CD4-positive, alpha-beta T cell treated with Interferon alpha-2 for 1 hour (primary cell): ENCODE data around the gene KCNMA1.
"Not testable (repeated sequence)": the region's sequence is repeated elsewhere in the genome, so short reads cannot be mapped to it uniquely, and the experiment has no call there.

Experiments used
- DNase-seq, 2 donors: peaks; one replicate each; pipeline ENCODE4 v3.0.0-alpha.2; 2020 to 2022

KCNMA1 gene

GRCh38 chr10:77637532-77638320 lies at the start of gene KCNMA1:
TSS of gene KCNMA1 (minus strand) at chr10:77637808.
- no peak for DNase-seq

- DNase-seq, result no peak
Observed at GRCh38 chr10:77686650-77687417, 49.2 kb upstream of the KCNMA1 start.

- DNase-seq, result no peak
Observed at GRCh38 chr10:77686096-77686495, 48.5 kb upstream of the KCNMA1 start.

GRCh38 chr10:77685432-77685831 lies 47.8 kb upstream of the KCNMA1 start:
- DNase-seq, result no peak

- not testable (repeated sequence) for DNase-seq
Observed at GRCh38 chr10:77683088-77683432, 45.5 kb upstream of the KCNMA1 start.

- no peak for DNase-seq
Observed at GRCh38 chr10:77682393-77683087, 44.9 kb upstream of the KCNMA1 start.

GRCh38 chr10:77681839-77682238 lies 44.2 kb upstream of the KCNMA1 start:
- DNase-seq, result no peak

- DNase-seq, result no peak
Observed at GRCh38 chr10:77680811-77681210, 43.2 kb upstream of the KCNMA1 start.

GRCh38 chr10:77680065-77680464 lies 42.5 kb upstream of the KCNMA1 start:
- DNase-seq, result no peak

- DNase-seq, result no peak
Observed at GRCh38 chr10:77679217-77679616, 41.6 kb upstream of the KCNMA1 start.

GRCh38 chr10:77678146-77678545 lies 40.5 kb upstream of the KCNMA1 start:
- DNase-seq, result no peak

- DNase-seq, result no peak
Observed at GRCh38 chr10:77675347-77675746, 37.7 kb upstream of the KCNMA1 start.

- DNase-seq, result no peak
Observed at GRCh38 chr10:77673515-77674140, 36.0 kb upstream of the KCNMA1 start.

GRCh38 chr10:77673101-77673500 lies 35.5 kb upstream of the KCNMA1 start:
- no peak for DNase-seq

GRCh38 chr10:77671594-77672252 lies 34.1 kb upstream of the KCNMA1 start:
- DNase-seq, result no peak

GRCh38 chr10:77670817-77671443 lies 33.3 kb upstream of the KCNMA1 start:
- DNase-seq, result no peak

- DNase-seq, result no peak
Observed at GRCh38 chr10:77669892-77670291, 32.3 kb upstream of the KCNMA1 start.

- DNase-seq, result no peak
Observed at GRCh38 chr10:77667426-77668324, 30.1 kb upstream of the KCNMA1 start.

- no peak for DNase-seq
Observed at GRCh38 chr10:77666821-77667220, 29.2 kb upstream of the KCNMA1 start.

GRCh38 chr10:77664696-77665095 lies 27.1 kb upstream of the KCNMA1 start:
- no peak for DNase-seq

GRCh38 chr10:77664008-77664407 lies 26.4 kb upstream of the KCNMA1 start:
- no peak for DNase-seq
